Osteoblast (primary cell): ENCODE measurements around the gene MAMDC4. TPM values are rescaled to one million over a fixed set of nuclear protein-coding genes. Genes with fewer than 3 reads are reported as not detected.

Source experiments
- DNase-seq: peaks from one replicate; pipeline ENCODE4 v3.0.0; 2011; ENCODE audit warnings: low spot score, mixed read lengths; ENCODE audit not compliant: insufficient read length; ENCODE audit errors: missing footprints
- H2AFZ ChIP-seq: 2 replicates; pipeline ENCODE4 v1.6.0; 2011; ENCODE audit warnings: mild to moderate bottlenecking, low read length
- H3K27ac ChIP-seq: 2 replicates; pipeline ENCODE4 v1.5.1; 2011; ENCODE audit warnings: mild to moderate bottlenecking, low read depth, low read length, moderate library complexity
- H3K27me3 ChIP-seq: 2 replicates; pipeline ENCODE4 v1.6.0; 2012; ENCODE audit warnings: mild to moderate bottlenecking, control low read depth, inconsistent platforms, low read length, moderate library complexity; ENCODE audit not compliant: insufficient read depth
- H3K36me3 ChIP-seq: 2 replicates; pipeline ENCODE4 v1.5.1; 2011; ENCODE audit warnings: mild to moderate bottlenecking, low read length, control low read depth, moderate library complexity; ENCODE audit not compliant: insufficient read depth
- H3K4me1 ChIP-seq: 2 replicates; pipeline ENCODE4 v1.5.1; 2011; ENCODE audit warnings: mild to moderate bottlenecking, low read length, control low read depth, moderate library complexity; ENCODE audit not compliant: insufficient read depth
- H3K4me2 ChIP-seq: 2 replicates; pipeline ENCODE4 v1.6.0; 2011; ENCODE audit warnings: mild to moderate bottlenecking, low read length; ENCODE audit not compliant: insufficient read depth
- H3K4me3 ChIP-seq: fragments of 200-600 bp; sonication (generic); 3 replicates; pipeline ENCODE4 v1.5.1; 2012; ENCODE audit warnings: mild to moderate bottlenecking, low read length, inconsistent platforms; ENCODE audit not compliant: insufficient read depth
- H3K79me2 ChIP-seq: 2 replicates; pipeline ENCODE4 v1.6.0; 2012; ENCODE audit warnings: mild to moderate bottlenecking, low read length, control low read depth, inconsistent platforms; ENCODE audit not compliant: insufficient read depth
- H3K9me3 ChIP-seq: 2 replicates; pipeline ENCODE4 v1.5.1; 2011; ENCODE audit warnings: low read depth, low read length, control low read depth
- H4K20me1 ChIP-seq: 2 replicates; pipeline ENCODE4 v1.6.0; 2012; ENCODE audit warnings: mild to moderate bottlenecking, low read length, control low read depth; ENCODE audit not compliant: insufficient read depth
- total RNA-seq: library from RNA; depleted of rRNA; stranded (reverse); fragments of >200 nt; gene quantifications from 2 replicates; pipeline ENCODE4 v1.2.3, GENCODE V29; 2012
- TF ChIP-seq, protein P1 (sequence below): IDR thresholded peaks from 2 replicates; pipeline ENCODE4 v1.5.1; 2011; ENCODE audit warnings: mild to moderate bottlenecking, low read depth, low read length, moderate library complexity; ENCODE audit errors: extremely low read depth

Gene MAMDC4
- total RNA-seq, 1 donor: 1.4 TPM

DNA sequence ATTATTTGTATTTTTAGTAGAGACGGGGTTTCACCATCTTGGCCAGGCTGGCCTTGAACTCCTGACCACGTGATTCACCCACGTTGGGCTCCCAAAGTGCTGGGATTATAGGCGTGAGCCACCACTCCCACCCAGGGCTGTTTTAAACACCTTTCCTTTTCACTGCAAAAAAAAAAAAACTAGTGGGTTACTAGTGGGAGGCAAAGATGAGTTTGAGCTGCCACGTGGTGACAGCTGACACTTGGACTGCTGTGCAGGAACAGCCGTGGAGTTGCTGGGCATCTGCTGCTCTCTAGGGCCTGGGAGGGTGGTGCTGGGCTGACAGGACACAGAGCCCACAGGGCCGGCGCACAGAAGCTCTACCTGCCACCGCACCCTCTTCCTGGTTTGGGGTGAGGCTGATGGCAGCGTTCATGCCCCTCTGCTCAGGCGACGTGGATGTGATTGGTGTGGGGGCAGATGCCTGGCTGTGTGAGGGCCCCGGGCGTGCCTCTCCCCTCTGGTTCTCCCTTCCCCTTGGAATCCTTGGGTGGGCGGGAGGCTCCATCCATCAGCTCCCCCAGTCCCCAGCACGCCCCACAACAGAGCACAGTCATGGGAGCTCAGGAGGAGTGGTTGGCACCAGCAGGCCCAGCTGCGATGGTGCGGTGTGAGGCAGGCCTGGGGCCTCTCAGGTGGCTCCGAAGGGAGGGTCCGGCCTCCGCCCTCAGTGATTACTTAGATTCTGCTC is 27.5 kb upstream of the MAMDC4 start:
- TF ChIP-seq, protein P1, sequence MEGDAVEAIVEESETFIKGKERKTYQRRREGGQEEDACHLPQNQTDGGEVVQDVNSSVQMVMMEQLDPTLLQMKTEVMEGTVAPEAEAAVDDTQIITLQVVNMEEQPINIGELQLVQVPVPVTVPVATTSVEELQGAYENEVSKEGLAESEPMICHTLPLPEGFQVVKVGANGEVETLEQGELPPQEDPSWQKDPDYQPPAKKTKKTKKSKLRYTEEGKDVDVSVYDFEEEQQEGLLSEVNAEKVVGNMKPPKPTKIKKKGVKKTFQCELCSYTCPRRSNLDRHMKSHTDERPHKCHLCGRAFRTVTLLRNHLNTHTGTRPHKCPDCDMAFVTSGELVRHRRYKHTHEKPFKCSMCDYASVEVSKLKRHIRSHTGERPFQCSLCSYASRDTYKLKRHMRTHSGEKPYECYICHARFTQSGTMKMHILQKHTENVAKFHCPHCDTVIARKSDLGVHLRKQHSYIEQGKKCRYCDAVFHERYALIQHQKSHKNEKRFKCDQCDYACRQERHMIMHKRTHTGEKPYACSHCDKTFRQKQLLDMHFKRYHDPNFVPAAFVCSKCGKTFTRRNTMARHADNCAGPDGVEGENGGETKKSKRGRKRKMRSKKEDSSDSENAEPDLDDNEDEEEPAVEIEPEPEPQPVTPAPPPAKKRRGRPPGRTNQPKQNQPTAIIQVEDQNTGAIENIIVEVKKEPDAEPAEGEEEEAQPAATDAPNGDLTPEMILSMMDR: no peak
- no peaks in the 10 kb centered on the region for H3K4me1 ChIP-seq
- H3K79me2 ChIP-seq: peaks cover 17% of the 10 kb centered on the region
- no peak overlapping the region for H3K4me2 ChIP-seq
- H3K9me3 ChIP-seq: no peaks in the 10 kb centered on the region
- H2AFZ ChIP-seq: no peak overlapping the region
- no peak overlapping the region for H3K27ac ChIP-seq
- H3K4me3 ChIP-seq: no peak overlapping the region
- no peak for DNase-seq
- H3K36me3 ChIP-seq: peaks cover 34% of the 10 kb centered on the region
- no peaks in the 10 kb centered on the region for H3K27me3 ChIP-seq
- H4K20me1 ChIP-seq: peaks cover 17% of the 10 kb centered on the region

DNA sequence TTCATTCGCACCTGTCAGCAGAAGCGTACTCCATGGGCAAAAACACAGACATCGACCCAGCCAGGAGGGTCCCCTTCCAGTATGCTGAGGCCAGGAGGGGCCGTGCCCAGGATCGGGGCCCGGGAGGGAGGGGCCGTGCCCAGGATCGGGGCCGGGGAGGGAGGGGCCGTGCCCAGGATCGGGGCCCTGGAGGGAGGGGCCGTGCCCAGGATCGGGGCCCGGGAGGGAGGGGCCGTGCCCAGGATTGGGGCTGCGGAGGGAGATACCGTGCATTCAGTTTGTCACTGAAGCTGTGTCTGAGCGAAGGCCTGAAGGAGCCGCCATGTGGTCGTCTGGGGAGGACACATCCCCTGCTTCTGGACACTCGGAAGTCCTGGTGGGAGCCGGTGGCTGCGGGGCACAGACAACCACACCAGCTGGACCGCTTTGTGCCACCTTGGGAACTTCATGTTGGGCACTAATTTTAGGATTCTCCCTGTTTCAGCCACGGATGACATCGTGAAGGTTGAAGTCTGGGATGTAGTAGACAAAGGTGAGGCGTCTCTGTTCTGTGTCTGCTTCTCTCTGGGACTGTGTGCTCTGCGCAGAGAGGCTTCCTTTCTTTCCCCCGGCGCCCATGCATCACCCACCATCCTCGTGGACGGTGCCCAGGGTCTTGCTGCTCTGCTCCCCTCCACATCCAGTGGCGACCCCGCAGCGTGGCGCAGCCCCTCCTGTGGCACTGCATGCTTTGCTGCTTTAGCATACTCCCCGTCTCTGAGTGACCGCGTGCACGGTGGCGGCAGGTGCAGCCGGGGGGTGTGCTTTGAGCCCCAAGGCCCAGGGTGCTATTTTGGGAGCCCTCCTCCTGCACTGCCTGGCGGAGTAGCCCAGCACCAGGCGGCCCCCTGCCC is 26.6 kb upstream of the MAMDC4 start:
- Histone ChIP-seq H3K36me3 (peaks cover 39% of the 10 kb centered on the region), H3K4me1 (no peaks in the 10 kb centered on the region), H3K9me3 (no peaks in the 10 kb centered on the region), H3K79me2 (peaks cover 17% of the 10 kb centered on the region), H3K4me3 (no peak overlapping the region), H3K27me3 (no peaks in the 10 kb centered on the region), H2AFZ (no peak overlapping the region), H3K4me2 (no peak overlapping the region), H3K27ac (no peak overlapping the region), H4K20me1 (peaks cover 17% of the 10 kb centered on the region)
- TF ChIP-seq, protein P1: no peak
- no peak for DNase-seq

DNA sequence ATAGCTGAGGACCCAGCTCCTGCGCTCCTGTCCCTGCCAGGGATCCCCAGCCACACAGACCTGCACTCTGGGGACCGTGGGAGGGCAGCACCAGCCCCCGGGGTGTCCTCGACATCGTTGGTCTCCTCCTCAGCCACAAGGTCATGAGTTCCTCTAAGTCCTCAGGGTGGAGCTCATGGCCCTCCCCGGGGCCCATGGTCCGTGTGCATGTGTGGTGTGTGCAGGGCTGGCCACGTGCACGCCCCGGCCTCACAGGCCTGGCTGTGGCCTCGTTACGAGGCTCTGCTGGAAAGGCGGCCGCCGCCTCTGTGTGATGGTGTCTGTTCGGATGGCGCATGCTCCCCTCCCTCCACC is 26.0 kb upstream of the MAMDC4 start:
- H3K4me2 ChIP-seq: no peak overlapping the region
- peaks cover 11% of the 10 kb centered on the region for H3K79me2 ChIP-seq
- TF ChIP-seq, protein P1: no peak
- no peaks in the 10 kb centered on the region for H3K4me1 ChIP-seq
- peaks cover 44% of the 10 kb centered on the region for H3K36me3 ChIP-seq
- no peak for DNase-seq
- peaks cover 14% of the 10 kb centered on the region for H4K20me1 ChIP-seq
- H3K27ac ChIP-seq: no peak overlapping the region
- H3K27me3 ChIP-seq: no peaks in the 10 kb centered on the region
- no peaks in the 10 kb centered on the region for H3K9me3 ChIP-seq
- no peak overlapping the region for H3K4me3 ChIP-seq
- no peak overlapping the region for H2AFZ ChIP-seq
